ENCODE data around the gene NLK. TPM values are rescaled to one million over a fixed set of nuclear protein-coding genes. Genes with fewer than 3 reads are reported as not detected.
A peak's percentile ranks its signal among the peaks of the same experiment; 100 is the strongest.

The NLK gene
- total and polyA plus RNA-seq, 4 donors, result 7.1 to 27.0 (median 12.1) TPM

DNA sequence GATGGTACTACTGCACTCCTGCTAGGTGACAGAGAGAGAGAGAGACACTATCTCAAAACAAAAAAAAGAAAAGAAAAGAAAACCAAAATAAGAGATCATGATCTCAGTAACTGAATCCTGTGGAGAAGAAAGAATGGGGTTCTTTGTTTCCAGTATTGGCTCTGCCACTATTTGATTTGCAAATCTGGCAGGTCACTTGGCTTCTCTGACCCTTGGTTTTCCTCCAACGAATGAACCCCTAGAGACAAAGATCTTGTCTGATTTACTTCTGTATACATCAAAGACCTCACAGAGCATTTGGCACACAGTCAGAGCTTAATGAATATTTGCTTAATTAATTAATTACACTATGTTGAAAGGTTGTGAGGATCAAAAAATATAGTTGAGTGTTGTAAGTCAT, 47.9 kb upstream of the NLK start:
- H3K9me3 ChIP-seq (ENCODE audit: control insufficient read depth in 4 of 4, insufficient read depth in 3 of 4, low read length in 3 of 4), result peaks cover 0 to 3% (median 0%) of the 10 kb centered on the region in 4 donors
- H3K27ac ChIP-seq (ENCODE audit: low read depth in 1 of 2, low read length in 1 of 2), result no peak overlapping the region
- no peak for DNase-seq
- H3K9ac ChIP-seq (ENCODE audit: insufficient read depth in 1 of 2, low read length in 2 of 2), result no peak overlapping the region
- 28 to 36% methylated on average over 1 of the region's 1 CpG for WGBS, 2 donors
- no peak overlapping the region for H3K4me3 ChIP-seq
- no peaks in the 10 kb centered on the region for H3K27me3 ChIP-seq (ENCODE audit: control insufficient read depth in 3 of 3, insufficient read depth in 3 of 3, low read length in 2 of 3)
- H3K4me1 ChIP-seq (ENCODE audit: control insufficient read depth in 5 of 5, insufficient read depth in 5 of 5, low read length in 5 of 5), result peaks cover 0 to 4% (median 0%) of the 10 kb centered on the region in 5 donors
- no peak for ATAC-seq (ENCODE audit: insufficient read depth, low FRiP score)
- TF ChIP-seq, protein P1, sequence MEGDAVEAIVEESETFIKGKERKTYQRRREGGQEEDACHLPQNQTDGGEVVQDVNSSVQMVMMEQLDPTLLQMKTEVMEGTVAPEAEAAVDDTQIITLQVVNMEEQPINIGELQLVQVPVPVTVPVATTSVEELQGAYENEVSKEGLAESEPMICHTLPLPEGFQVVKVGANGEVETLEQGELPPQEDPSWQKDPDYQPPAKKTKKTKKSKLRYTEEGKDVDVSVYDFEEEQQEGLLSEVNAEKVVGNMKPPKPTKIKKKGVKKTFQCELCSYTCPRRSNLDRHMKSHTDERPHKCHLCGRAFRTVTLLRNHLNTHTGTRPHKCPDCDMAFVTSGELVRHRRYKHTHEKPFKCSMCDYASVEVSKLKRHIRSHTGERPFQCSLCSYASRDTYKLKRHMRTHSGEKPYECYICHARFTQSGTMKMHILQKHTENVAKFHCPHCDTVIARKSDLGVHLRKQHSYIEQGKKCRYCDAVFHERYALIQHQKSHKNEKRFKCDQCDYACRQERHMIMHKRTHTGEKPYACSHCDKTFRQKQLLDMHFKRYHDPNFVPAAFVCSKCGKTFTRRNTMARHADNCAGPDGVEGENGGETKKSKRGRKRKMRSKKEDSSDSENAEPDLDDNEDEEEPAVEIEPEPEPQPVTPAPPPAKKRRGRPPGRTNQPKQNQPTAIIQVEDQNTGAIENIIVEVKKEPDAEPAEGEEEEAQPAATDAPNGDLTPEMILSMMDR (IDR thresholded peaks at IDR 0.05; ENCODE audit: control extremely low read depth, extremely low read depth), result no peak
- no peaks in the 10 kb centered on the region for H3K36me3 ChIP-seq (ENCODE audit: control insufficient read depth in 4 of 4, insufficient read depth in 4 of 4, low read length in 4 of 4)

DNA sequence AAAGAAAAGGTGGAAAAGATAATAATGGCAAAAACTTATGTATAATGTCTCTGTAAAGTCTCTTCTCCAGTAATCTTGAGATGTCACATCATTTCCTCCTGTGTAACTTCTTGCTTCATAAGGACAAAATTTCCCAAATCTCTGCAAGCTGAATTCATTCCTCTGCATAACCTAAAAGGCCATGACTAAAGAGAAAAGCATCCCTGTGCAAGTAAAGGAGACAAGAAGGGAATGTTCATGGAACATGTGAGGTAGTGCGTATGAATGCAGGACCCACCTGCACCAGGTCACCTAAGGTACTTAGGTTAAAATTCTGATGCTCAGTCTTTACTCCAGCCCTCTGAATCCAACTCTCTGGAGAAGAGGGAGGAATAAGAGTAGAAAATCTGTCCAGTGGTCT, 46.9 kb upstream of the NLK start:
- WGBS, 2 donors, result 2 to 47% methylated on average over 1 of the region's 1 CpG
- H3K36me3 ChIP-seq (ENCODE audit: control insufficient read depth in 4 of 4, insufficient read depth in 4 of 4, low read length in 4 of 4), result no peaks in the 10 kb centered on the region
- H3K4me1 ChIP-seq (ENCODE audit: control insufficient read depth in 5 of 5, insufficient read depth in 5 of 5, low read length in 5 of 5), result peaks cover 0 to 4% (median 0%) of the 10 kb centered on the region in 5 donors
- no peaks in the 10 kb centered on the region for H3K27me3 ChIP-seq (ENCODE audit: control insufficient read depth in 3 of 3, insufficient read depth in 3 of 3, low read length in 2 of 3)
- no peak overlapping the region for H3K9ac ChIP-seq (ENCODE audit: insufficient read depth in 1 of 2, low read length in 2 of 2)
- TF ChIP-seq, protein P1 (IDR thresholded peaks at IDR 0.05; ENCODE audit: control extremely low read depth, extremely low read depth), result no peak
- peaks cover 0 to 3% (median 0%) of the 10 kb centered on the region in 4 donors for H3K9me3 ChIP-seq (ENCODE audit: control insufficient read depth in 4 of 4, insufficient read depth in 3 of 4, low read length in 3 of 4)
- no peak overlapping the region for H3K27ac ChIP-seq (ENCODE audit: low read depth in 1 of 2, low read length in 1 of 2)
- H3K4me3 ChIP-seq, result no peak overlapping the region
- DNase-seq (no peak), ATAC-seq (ENCODE audit: insufficient read depth, low FRiP score) (no peak)

DNA sequence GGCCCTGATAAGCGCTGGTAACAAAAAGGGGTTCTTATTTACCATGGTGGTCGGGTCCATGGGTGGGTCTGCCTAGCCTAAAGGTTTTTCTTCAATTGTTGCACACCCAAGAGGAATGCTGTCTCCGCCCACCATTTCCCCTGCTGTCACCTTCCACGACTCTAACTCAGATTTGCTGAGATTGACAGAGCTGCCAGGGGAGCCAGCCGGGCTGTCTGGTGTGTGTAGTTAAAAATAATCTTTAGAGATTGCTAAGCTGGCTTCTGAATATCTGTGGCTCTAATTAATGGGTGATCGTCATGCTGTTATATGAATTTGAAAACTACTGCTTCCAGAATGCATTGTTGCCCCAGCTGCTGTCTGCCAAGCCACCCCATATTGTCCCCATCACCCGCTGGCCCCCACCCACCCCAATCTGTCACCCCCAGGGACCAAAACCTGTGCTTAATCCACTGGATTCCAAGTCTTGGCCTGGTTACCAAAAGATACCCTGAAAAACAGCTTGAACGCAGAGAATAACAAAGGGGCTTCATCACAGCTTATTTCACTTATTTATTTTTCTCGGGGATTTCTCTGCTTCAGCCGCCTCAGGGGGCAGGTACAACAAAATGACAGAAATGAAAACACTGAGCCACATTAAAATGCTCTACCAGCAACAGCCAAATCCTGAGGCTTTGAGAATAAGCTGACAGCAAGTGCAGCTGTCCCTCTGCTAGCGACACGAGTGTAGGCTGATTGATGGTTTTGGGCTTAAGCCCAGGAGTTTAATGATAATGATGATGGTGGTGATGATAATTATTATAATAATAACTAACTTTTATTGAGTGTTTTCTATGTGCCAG, 46.1 kb upstream of the NLK start:
- WGBS, 2 donors, result 55 to 63% methylated on average over 12 of the region's 12 CpGs
- DNase-seq, result peak in 1 of 3 donors; percentile 3
- Histone ChIP-seq H3K4me1 (ENCODE audit: control insufficient read depth in 5 of 5, insufficient read depth in 5 of 5, low read length in 5 of 5) (peaks cover 0 to 4% (median 0%) of the 10 kb centered on the region in 5 donors), H3K27me3 (ENCODE audit: control insufficient read depth in 3 of 3, insufficient read depth in 3 of 3, low read length in 2 of 3) (peaks cover 0 to 4% (median 0%) of the 10 kb centered on the region in 3 donors), H3K36me3 (ENCODE audit: control insufficient read depth in 4 of 4, insufficient read depth in 4 of 4, low read length in 4 of 4) (no peaks in the 10 kb centered on the region), H3K9me3 (ENCODE audit: control insufficient read depth in 4 of 4, insufficient read depth in 3 of 4, low read length in 3 of 4) (peaks cover 0 to 3% (median 0%) of the 10 kb centered on the region in 4 donors), H3K27ac (ENCODE audit: low read depth in 1 of 2, low read length in 1 of 2) (no peak overlapping the region), H3K4me3 (no peak overlapping the region), H3K9ac (ENCODE audit: insufficient read depth in 1 of 2, low read length in 2 of 2) (no peak overlapping the region)
- TF ChIP-seq, protein P1 (IDR thresholded peaks at IDR 0.05; ENCODE audit: control extremely low read depth, extremely low read depth), result no peak
- ATAC-seq (ENCODE audit: insufficient read depth, low FRiP score), result no peak

Measured in lung (tissue), 12 donors.